Loucy (cell line): ENCODE results near the gene RTL10.

Experiments
- H2AFZ ChIP-seq: fragments of 200-600 bp; sonication (generic); 2 replicates; pipeline ENCODE4 v1.6.0; 2016; ENCODE audit warnings: antibody characterized with exemption, mild to moderate bottlenecking, low read length, moderate library complexity
- H3F3A ChIP-seq: fragments of 200-600 bp; 2 replicates; pipeline ENCODE4 v1.6.0; 2016; ENCODE audit warnings: antibody characterized with exemption, low read depth, mild to moderate bottlenecking
- H3K27me3 ChIP-seq: fragments of 200-600 bp; sonication (generic); 2 replicates; pipeline ENCODE4 v1.6.1; 2014; ENCODE audit warnings: low read length, mild to moderate bottlenecking; ENCODE audit not compliant: insufficient read depth, poor library complexity, severe bottlenecking
- H3K36me3 ChIP-seq: fragments of 200-600 bp; sonication (generic); 2 replicates; pipeline ENCODE4 v1.6.1; 2016; ENCODE audit warnings: low read length; ENCODE audit not compliant: insufficient read depth
- H3K4me1 ChIP-seq: fragments of 200-600 bp; sonication (generic); 2 replicates; pipeline ENCODE4 v1.5.1; 2014; ENCODE audit warnings: low read length, mild to moderate bottlenecking; ENCODE audit not compliant: insufficient read depth, poor library complexity, severe bottlenecking
- H3K4me2 ChIP-seq: fragments of 200-600 bp; sonication (generic); 2 replicates; pipeline ENCODE4 v1.6.0; 2014; ENCODE audit warnings: antibody characterized with exemption, low read length, low read depth, mild to moderate bottlenecking; ENCODE audit not compliant: poor library complexity, severe bottlenecking
- H3K4me3 ChIP-seq: fragments of 200-600 bp; sonication (generic); 2 replicates; pipeline ENCODE4 v1.5.1; 2014; ENCODE audit warnings: low read length, mild to moderate bottlenecking, mixed read lengths; ENCODE audit not compliant: poor library complexity, severe bottlenecking
- H3K79me2 ChIP-seq: fragments of 200-600 bp; sonication (generic); 2 replicates; pipeline ENCODE4 v1.6.1; 2014; ENCODE audit warnings: low read length; ENCODE audit not compliant: insufficient read depth
- H3K9ac ChIP-seq: fragments of 200-600 bp; sonication (generic); 2 replicates; pipeline ENCODE4 v1.6.0; 2014; ENCODE audit warnings: mild to moderate bottlenecking, low read depth, low read length, moderate library complexity; ENCODE audit not compliant: poor library complexity, severe bottlenecking
- H3K9me2 ChIP-seq: fragments of 200-600 bp; sonication (generic); replicated peaks from 2 replicates; pipeline ENCODE4 v1.6.1; 2016; ENCODE audit warnings: low read depth, low read length, mixed read lengths
- H3K9me3 ChIP-seq: fragments of 200-600 bp; sonication (generic); 2 replicates; pipeline ENCODE4 v1.6.1; 2014; ENCODE audit warnings: mild to moderate bottlenecking, antibody characterized with exemption, low read length, low read depth; ENCODE audit not compliant: insufficient read depth
- H4K20me1 ChIP-seq: fragments of 200-600 bp; sonication (generic); 2 replicates; pipeline ENCODE4 v1.6.0; 2014; ENCODE audit warnings: antibody characterized with exemption, low read length, mild to moderate bottlenecking; ENCODE audit not compliant: insufficient read depth, poor library complexity, severe bottlenecking
- CTCF ChIP-seq: fragments of 200-600 bp; sonication (generic); conservative IDR thresholded peaks from 2 replicates; pipeline ENCODE4 v1.5.1; 2014; ENCODE audit warnings: mild to moderate bottlenecking, antibody characterized with exemption, low read length
- EZH2phosphoT487 ChIP-seq: fragments of 200-600 bp; IDR thresholded peaks from 2 replicates; pipeline ENCODE4 v1.6.1; 2018; ENCODE audit warnings: antibody characterized with exemption, mild to moderate bottlenecking, moderate library complexity, borderline replicate concordance

Gene RTL10

DNA sequence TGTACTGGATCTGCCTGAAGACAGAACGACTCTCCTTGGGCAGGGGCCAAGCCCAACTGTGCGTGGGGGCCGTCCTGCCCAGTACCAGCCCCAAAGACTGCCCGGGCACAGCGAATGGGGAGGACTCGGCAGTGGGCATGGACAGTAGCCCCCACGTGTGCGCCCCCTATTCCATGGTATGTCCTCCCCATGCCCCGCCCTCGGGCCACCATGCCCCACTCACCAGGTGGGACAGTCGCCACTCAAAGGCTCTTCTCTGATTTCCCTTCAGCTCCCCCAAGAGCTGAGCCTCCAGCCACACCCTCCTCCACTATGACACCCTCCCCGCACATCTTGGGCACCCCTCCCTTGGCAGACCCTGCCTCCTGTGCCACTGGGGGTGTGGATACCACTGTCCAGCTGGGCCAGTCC lies 43.5 kb downstream of the RTL10 start:
- no peaks in the 10 kb centered on the region for H3K79me2 ChIP-seq
- no peak for TF ChIP-seq EZH2phosphoT487
- TF ChIP-seq CTCF = no peak
- no peak overlapping the region for H2AFZ ChIP-seq
- H3K9ac ChIP-seq = no peak overlapping the region
- no peaks in the 10 kb centered on the region for H3K27me3 ChIP-seq
- no peaks in the 10 kb centered on the region for H3K9me2 ChIP-seq
- H3K4me2 ChIP-seq = no peak overlapping the region
- H3K9me3 ChIP-seq = no peaks in the 10 kb centered on the region
- no peak overlapping the region for H3K4me3 ChIP-seq
- H3K36me3 ChIP-seq = no peaks in the 10 kb centered on the region
- H3F3A ChIP-seq = no peaks in the 10 kb centered on the region
- H3K4me1 ChIP-seq = no peaks in the 10 kb centered on the region
- H4K20me1 ChIP-seq = no peaks in the 10 kb centered on the region

DNA sequence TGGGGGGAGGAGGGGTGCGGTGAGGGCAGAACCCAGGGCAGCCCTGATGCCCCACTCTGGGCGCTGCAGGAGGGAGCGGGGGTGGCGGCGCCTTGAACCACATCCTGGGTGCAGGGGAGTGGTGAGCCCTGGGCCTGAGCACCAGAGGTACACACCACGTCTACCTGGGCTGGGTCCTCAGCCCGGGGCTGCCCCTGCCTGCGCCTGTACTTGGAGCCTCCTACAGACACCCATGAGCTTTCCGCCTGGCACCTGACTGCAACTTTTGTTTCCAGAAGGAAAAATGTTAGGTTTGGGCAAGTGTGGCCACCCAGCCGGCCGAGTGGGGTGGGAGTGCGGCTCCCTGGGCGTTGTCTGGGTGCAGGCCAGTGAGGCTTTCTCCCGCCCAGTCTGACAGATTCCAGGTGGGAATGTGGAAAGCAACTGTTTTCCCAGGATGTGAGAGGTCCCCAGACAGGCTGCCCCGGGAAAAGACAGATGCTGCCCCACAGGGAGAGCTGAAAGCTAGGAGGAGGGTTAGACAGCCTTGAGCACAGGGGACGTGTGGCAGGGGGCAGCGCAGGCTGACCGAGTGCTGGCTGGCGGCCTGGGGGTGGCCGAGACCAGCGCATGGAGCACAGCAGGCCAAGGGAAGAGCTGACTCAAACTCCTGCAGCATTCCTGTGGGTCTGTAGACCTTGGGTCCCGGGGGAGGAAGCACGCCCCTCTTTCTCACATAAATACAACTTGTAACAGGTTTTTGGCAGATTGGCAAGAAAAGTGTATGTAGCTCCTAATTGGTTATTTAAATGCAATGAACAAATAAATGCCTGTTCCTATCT lies 44.1 kb downstream of the RTL10 start:
- H2AFZ ChIP-seq = no peak overlapping the region
- H3F3A ChIP-seq = no peaks in the 10 kb centered on the region
- no peaks in the 10 kb centered on the region for H3K9me2 ChIP-seq
- H3K4me3 ChIP-seq = no peak overlapping the region
- no peak overlapping the region for H3K9ac ChIP-seq
- H3K79me2 ChIP-seq = no peaks in the 10 kb centered on the region
- H3K4me1 ChIP-seq = no peaks in the 10 kb centered on the region
- TF ChIP-seq EZH2phosphoT487 (no peak), CTCF (no peak)
- no peaks in the 10 kb centered on the region for H3K27me3 ChIP-seq
- no peak overlapping the region for H3K4me2 ChIP-seq
- no peaks in the 10 kb centered on the region for H3K9me3 ChIP-seq
- H4K20me1 ChIP-seq = no peaks in the 10 kb centered on the region
- H3K36me3 ChIP-seq = no peaks in the 10 kb centered on the region

GRCh38 chr22:19809741-19810140 lies 44.9 kb downstream of the RTL10 start:
- H3F3A ChIP-seq = no peaks in the 10 kb centered on the region
- no peak overlapping the region for H3K4me2 ChIP-seq
- H3K27me3 ChIP-seq = no peaks in the 10 kb centered on the region
- no peaks in the 10 kb centered on the region for H3K9me2 ChIP-seq
- no peaks in the 10 kb centered on the region for H4K20me1 ChIP-seq
- H3K36me3 ChIP-seq = no peaks in the 10 kb centered on the region
- TF ChIP-seq CTCF (no peak), EZH2phosphoT487 (no peak)
- no peaks in the 10 kb centered on the region for H3K4me1 ChIP-seq
- no peaks in the 10 kb centered on the region for H3K9me3 ChIP-seq
- H3K4me3 ChIP-seq = no peak overlapping the region
- no peak overlapping the region for H3K9ac ChIP-seq
- H2AFZ ChIP-seq = no peak overlapping the region
- H3K79me2 ChIP-seq = no peaks in the 10 kb centered on the region
